Tibial nerve (tissue), 3 donors: ENCODE measurements around the gene MITF.

ENCODE experiments used
- POLR2A ChIP-seq, 2 donors: fragments of 450-650 bp; IDR thresholded peaks; one replicate each; pipeline ENCODE4 v1.6.1; 2017; ENCODE audit warnings: antibody characterized with exemption in 2 of 2, mild to moderate bottlenecking in 2 of 2, moderate library complexity in 2 of 2
- TF ChIP-seq, protein P1 (sequence below), 5 experiments: fragments of 200-600 bp in 3 of 5; fragments of 450-650 bp in 2 of 5; sonication (generic) in 3 of 5; IDR thresholded peaks; one replicate each; pipeline ENCODE4 v1.5.1; 2016 to 2019; ENCODE audit warnings: antibody characterized with exemption in 5 of 5, mild to moderate bottlenecking in 3 of 5, moderate library complexity in 2 of 5

GRCh38 chr3:69959581-69959980, 220.3 kb downstream of the MITF start:
- TF ChIP-seq, protein P1, sequence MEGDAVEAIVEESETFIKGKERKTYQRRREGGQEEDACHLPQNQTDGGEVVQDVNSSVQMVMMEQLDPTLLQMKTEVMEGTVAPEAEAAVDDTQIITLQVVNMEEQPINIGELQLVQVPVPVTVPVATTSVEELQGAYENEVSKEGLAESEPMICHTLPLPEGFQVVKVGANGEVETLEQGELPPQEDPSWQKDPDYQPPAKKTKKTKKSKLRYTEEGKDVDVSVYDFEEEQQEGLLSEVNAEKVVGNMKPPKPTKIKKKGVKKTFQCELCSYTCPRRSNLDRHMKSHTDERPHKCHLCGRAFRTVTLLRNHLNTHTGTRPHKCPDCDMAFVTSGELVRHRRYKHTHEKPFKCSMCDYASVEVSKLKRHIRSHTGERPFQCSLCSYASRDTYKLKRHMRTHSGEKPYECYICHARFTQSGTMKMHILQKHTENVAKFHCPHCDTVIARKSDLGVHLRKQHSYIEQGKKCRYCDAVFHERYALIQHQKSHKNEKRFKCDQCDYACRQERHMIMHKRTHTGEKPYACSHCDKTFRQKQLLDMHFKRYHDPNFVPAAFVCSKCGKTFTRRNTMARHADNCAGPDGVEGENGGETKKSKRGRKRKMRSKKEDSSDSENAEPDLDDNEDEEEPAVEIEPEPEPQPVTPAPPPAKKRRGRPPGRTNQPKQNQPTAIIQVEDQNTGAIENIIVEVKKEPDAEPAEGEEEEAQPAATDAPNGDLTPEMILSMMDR (IDR thresholded peaks at IDR 0.05): no peak
- no peak for TF ChIP-seq POLR2A (IDR thresholded peaks at IDR 0.05)
